ENCODE measurements around the gene HOXA4.

The HOXA4 gene

GRCh38 chr7:27157702-27158431 lies 27.3 kb upstream of the HOXA4 start:
- DNase-seq = no peak

GRCh38 chr7:27156916-27157701 lies 26.6 kb upstream of the HOXA4 start:
- DNase-seq = no peak

- no peak for DNase-seq
These were observed 25.9 kb upstream of the HOXA4 start, which contains the start of gene HOXA7 for GRCh38 chr7:27156508-27156898. TSS of gene HOXA7 (minus strand) at chr7:27156675. CDS start at chr7:27156545, 130 bp downstream.

GRCh38 chr7:27155816-27156507 lies 25.4 kb upstream of the HOXA4 start:
- DNase-seq = no peak

GRCh38 chr7:27154901-27155815 lies 24.6 kb upstream of the HOXA4 start:
- DNase-seq = peak; percentile 57

- no peak for DNase-seq
These were observed 23.8 kb upstream of the HOXA4 start for GRCh38 chr7:27154369-27154768.

- no peak for DNase-seq
These were observed 23.0 kb upstream of the HOXA4 start for GRCh38 chr7:27153526-27153925.

- DNase-seq = peak; percentile 9
These were observed 22.4 kb upstream of the HOXA4 start for GRCh38 chr7:27152816-27153442.

GRCh38 chr7:27151931-27152815 lies 21.6 kb upstream of the HOXA4 start, which contains the start of gene HOXA3:
TSS of gene HOXA3 (minus strand) at chr7:27152583. CDS start at chr7:27110640, 41,943 bp downstream.
- peak; percentile 15 for DNase-seq

- DNase-seq = peak; percentile 11
These were observed 20.9 kb upstream of the HOXA4 start for GRCh38 chr7:27151341-27151930.

- DNase-seq = peak; percentile 71
These were observed 20.2 kb upstream of the HOXA4 start for GRCh38 chr7:27150568-27151340.

GRCh38 chr7:27149842-27150567 lies 19.4 kb upstream of the HOXA4 start:
- DNase-seq = no peak

GRCh38 chr7:27148756-27149641 lies 18.4 kb upstream of the HOXA4 start:
- DNase-seq = no peak

- no peak for DNase-seq
These were observed 17.6 kb upstream of the HOXA4 start for GRCh38 chr7:27148031-27148755.

GRCh38 chr7:27147199-27148030 lies 16.9 kb upstream of the HOXA4 start, which contains the start of gene HOXA6:
TSS of gene HOXA6 (minus strand) at chr7:27147774. CDS start at chr7:27147749, 25 bp downstream.
- peak; percentile 11 for DNase-seq
